HEK293 (cell line): Measurements from ENCODE around the gene ANO2.
A peak's percentile ranks its signal among the peaks of the same experiment; 100 is the strongest.

Source experiments
- CTCF ChIA-PET: fragments of 350-600 bp; formaldehyde crosslinking; extraction: SDS; loops from one replicate; lab custom pipeline; 2021; ENCODE audit warnings: antibody characterized with exemption; lab: Yijun Ruan, JAX
- POLR2A ChIA-PET: fragments of 300-600 bp; formaldehyde crosslinking; extraction: SDS; loops from one replicate; lab custom pipeline; 2020; ENCODE audit warnings: antibody characterized with exemption, inconsistent platforms; lab: Yijun Ruan, JAX
- H3K27ac ChIP-seq: fragments of 200-500 bp; sonication (Bioruptor generic); 2 replicates; pipeline ENCODE4 v1.5.1; 2014; ENCODE audit warnings: low read depth, low read length, control low read depth, inconsistent platforms; ENCODE audit errors: extremely low read depth
- H3K36me3 ChIP-seq, 2 experiments: fragments of 200-500 bp in 1 of 2; sonication (Bioruptor generic) in 1 of 2; 1 replicate in 1 of 2; 2 replicates in 1 of 2; pipeline ENCODE4 v1.5.1; 2014 to 2017; ENCODE audit warnings: inconsistent platforms in 2 of 2, low read length in 2 of 2; ENCODE audit not compliant: control insufficient read depth in 2 of 2, insufficient read depth in 1 of 2
- H3K4me1 ChIP-seq: fragments of 200-500 bp; sonication (Bioruptor generic); 2 replicates; pipeline ENCODE4 v1.5.1; 2014; ENCODE audit warnings: mild to moderate bottlenecking, low read length, inconsistent platforms; ENCODE audit not compliant: control insufficient read depth, insufficient read depth
- H3K4me3 ChIP-seq: 2 replicates; pipeline ENCODE4 v1.5.1; 2011; ENCODE audit warnings: low read depth, mild to moderate bottlenecking, control low read depth, low read length, moderate library complexity
- H3K9me3 ChIP-seq: fragments of 200-500 bp; sonication (Bioruptor generic); 2 replicates; pipeline ENCODE4 v1.5.1; 2014; ENCODE audit warnings: low read depth, low read length, inconsistent platforms; ENCODE audit not compliant: control insufficient read depth, insufficient read depth
- HOXD13 ChIP-seq: sonication (generic); formaldehyde crosslinking; IDR thresholded peaks from 2 replicates; pipeline ENCODE4 v1.8.0; 2022; ENCODE audit warnings: missing genetic modification reagents, borderline replicate concordance
- KLF16 ChIP-seq: fragments of 450-650 bp; formaldehyde crosslinking; IDR thresholded peaks from 2 replicates; pipeline ENCODE4 v1.5.1; 2017; ENCODE audit warnings: missing biosample characterization, missing genetic modification characterization
- KLF8 ChIP-seq: fragments of 450-650 bp; formaldehyde crosslinking; IDR thresholded peaks from 2 replicates; pipeline ENCODE4 v1.5.1; 2016; ENCODE audit warnings: missing biosample characterization, missing genetic modification characterization
- PRDM2 ChIP-seq: fragments of 450-650 bp; formaldehyde crosslinking; IDR thresholded peaks from 2 replicates; pipeline ENCODE4 v1.5.1; 2016; ENCODE audit warnings: missing biosample characterization, missing genetic modification characterization, borderline replicate concordance
- SP7 ChIP-seq: fragments of 450-650 bp; formaldehyde crosslinking; IDR thresholded peaks from 2 replicates; pipeline ENCODE4 v1.5.1; 2016; ENCODE audit warnings: missing biosample characterization, missing genetic modification characterization
- TRIM28 ChIP-seq: IDR thresholded peaks from 2 replicates; pipeline ENCODE4 v1.6.1; 2011; ENCODE audit warnings: low read length, control low read depth, borderline replicate concordance
- ZNF146 ChIP-seq: fragments of 450-650 bp; formaldehyde crosslinking; IDR thresholded peaks from 2 replicates; pipeline ENCODE4 v1.5.1; 2016; ENCODE audit warnings: missing biosample characterization, missing genetic modification characterization
- ZNF169 ChIP-seq: fragments of 450-650 bp; formaldehyde crosslinking; IDR thresholded peaks from 2 replicates; pipeline ENCODE4 v1.5.1; 2016; ENCODE audit warnings: missing biosample characterization, missing genetic modification characterization
- ZNF174 ChIP-seq: fragments of 450-650 bp; formaldehyde crosslinking; IDR thresholded peaks from 2 replicates; pipeline ENCODE4 v1.5.0; 2017; ENCODE audit warnings: missing biosample characterization, mild to moderate bottlenecking, missing genetic modification characterization
- ZNF175 ChIP-seq: fragments of 450-650 bp; formaldehyde crosslinking; IDR thresholded peaks from 2 replicates; pipeline ENCODE4 v1.5.1; 2016; ENCODE audit warnings: missing biosample characterization, missing genetic modification characterization
- ZNF202 ChIP-seq: fragments of 450-650 bp; formaldehyde crosslinking; IDR thresholded peaks from 2 replicates; pipeline ENCODE4 v1.5.1; 2016; ENCODE audit warnings: missing biosample characterization, missing genetic modification characterization, borderline replicate concordance
- ZNF239 ChIP-seq: fragments of 450-650 bp; formaldehyde crosslinking; IDR thresholded peaks from 2 replicates; pipeline ENCODE4 v1.5.1; 2016; ENCODE audit warnings: missing biosample characterization, missing genetic modification characterization
- ZNF350 ChIP-seq: fragments of 450-650 bp; formaldehyde crosslinking; IDR thresholded peaks from 2 replicates; pipeline ENCODE4 v1.5.0; 2017; ENCODE audit warnings: missing biosample characterization, mild to moderate bottlenecking, missing genetic modification characterization
- ZNF404 ChIP-seq: fragments of 450-650 bp; formaldehyde crosslinking; IDR thresholded peaks from 2 replicates; pipeline ENCODE4 v1.5.1; 2017; ENCODE audit warnings: missing biosample characterization, missing genetic modification characterization
- ZNF521 ChIP-seq: fragments of 450-650 bp; formaldehyde crosslinking; IDR thresholded peaks from 2 replicates; pipeline ENCODE4 v1.5.1; 2017; ENCODE audit warnings: missing biosample characterization, mild to moderate bottlenecking, missing genetic modification characterization
- ZNF549 ChIP-seq: fragments of 450-650 bp; IDR thresholded peaks from 2 replicates; pipeline ENCODE4 v1.5.1; 2018; ENCODE audit warnings: missing biosample characterization, missing genetic modification characterization, mild to moderate bottlenecking, inconsistent platforms, moderate library complexity
- ZNF600 ChIP-seq: fragments of 450-650 bp; formaldehyde crosslinking; IDR thresholded peaks from 2 replicates; pipeline ENCODE4 v1.5.1; 2016; ENCODE audit warnings: missing biosample characterization, missing genetic modification characterization
- ZNF626 ChIP-seq: fragments of 450-650 bp; sonication (Bioruptor Pico); formaldehyde crosslinking; IDR thresholded peaks from 2 replicates; pipeline ENCODE4 v1.5.1; 2018; ENCODE audit warnings: missing biosample characterization, missing genetic modification characterization, inconsistent platforms
- ZNF654 ChIP-seq: fragments of 450-650 bp; formaldehyde crosslinking; IDR thresholded peaks from 2 replicates; pipeline ENCODE4 v1.5.1; 2016; ENCODE audit warnings: low read depth, missing biosample characterization, missing genetic modification characterization
- ZNF830 ChIP-seq: fragments of 450-650 bp; IDR thresholded peaks from 2 replicates; pipeline ENCODE4 v1.5.0; 2018; ENCODE audit warnings: missing biosample characterization, missing genetic modification characterization, low read depth, mild to moderate bottlenecking, moderate library complexity
- TF ChIP-seq, protein P1 (sequence below): fragments of 450-650 bp; formaldehyde crosslinking; IDR thresholded peaks from 2 replicates; pipeline ENCODE4 v1.5.1; 2016; ENCODE audit warnings: missing biosample characterization, missing genetic modification characterization
- TF ChIP-seq, protein P2 (sequence below): fragments of 450-650 bp; formaldehyde crosslinking; IDR thresholded peaks from 2 replicates; pipeline ENCODE4 v1.5.1; 2016; ENCODE audit warnings: missing biosample characterization, missing genetic modification characterization

ANO2 gene

GRCh38 chr12:5944688-5945070, 380 bp downstream of the ANO2 start (continued):
- TF ChIP-seq, protein P1, sequence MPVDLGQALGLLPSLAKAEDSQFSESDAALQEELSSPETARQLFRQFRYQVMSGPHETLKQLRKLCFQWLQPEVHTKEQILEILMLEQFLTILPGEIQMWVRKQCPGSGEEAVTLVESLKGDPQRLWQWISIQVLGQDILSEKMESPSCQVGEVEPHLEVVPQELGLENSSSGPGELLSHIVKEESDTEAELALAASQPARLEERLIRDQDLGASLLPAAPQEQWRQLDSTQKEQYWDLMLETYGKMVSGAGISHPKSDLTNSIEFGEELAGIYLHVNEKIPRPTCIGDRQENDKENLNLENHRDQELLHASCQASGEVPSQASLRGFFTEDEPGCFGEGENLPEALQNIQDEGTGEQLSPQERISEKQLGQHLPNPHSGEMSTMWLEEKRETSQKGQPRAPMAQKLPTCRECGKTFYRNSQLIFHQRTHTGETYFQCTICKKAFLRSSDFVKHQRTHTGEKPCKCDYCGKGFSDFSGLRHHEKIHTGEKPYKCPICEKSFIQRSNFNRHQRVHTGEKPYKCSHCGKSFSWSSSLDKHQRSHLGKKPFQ (tag by site-specific recombination), result no peak
- TF ChIP-seq ZNF175 (tag by site-specific recombination), result no peak
- 0 out of 2 replicates have a peak, but pooled peaks have one; percentile 12 for TF ChIP-seq ZNF146 (tag by site-specific recombination)
- 0 out of 2 replicates have a peak, but pooled peaks have one; percentile 15 for TF ChIP-seq KLF8 (tag by site-specific recombination)
- TF ChIP-seq, protein P2, sequence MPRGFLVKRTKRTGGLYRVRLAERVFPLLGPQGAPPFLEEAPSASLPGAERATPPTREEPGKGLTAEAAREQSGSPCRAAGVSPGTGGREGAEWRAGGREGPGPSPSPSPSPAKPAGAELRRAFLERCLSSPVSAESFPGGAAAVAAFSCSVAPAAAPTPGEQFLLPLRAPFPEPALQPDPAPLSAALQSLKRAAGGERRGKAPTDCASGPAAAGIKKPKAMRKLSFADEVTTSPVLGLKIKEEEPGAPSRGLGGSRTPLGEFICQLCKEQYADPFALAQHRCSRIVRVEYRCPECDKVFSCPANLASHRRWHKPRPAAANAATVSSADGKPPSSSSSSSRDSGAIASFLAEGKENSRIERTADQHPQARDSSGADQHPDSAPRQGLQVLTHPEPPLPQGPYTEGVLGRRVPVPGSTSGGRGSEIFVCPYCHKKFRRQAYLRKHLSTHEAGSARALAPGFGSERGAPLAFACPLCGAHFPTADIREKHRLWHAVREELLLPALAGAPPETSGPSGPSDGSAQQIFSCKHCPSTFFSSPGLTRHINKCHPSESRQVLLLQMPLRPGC (tag by site-specific recombination), result no peak
- no peak for TF ChIP-seq ZNF350 (tag by site-specific recombination)
- no peak for TF ChIP-seq ZNF202 (tag by site-specific recombination)
- TF ChIP-seq ZNF626 (tag by site-specific recombination), result no peak

- Histone ChIP-seq H3K4me3 (no peak overlapping the region), H3K9me3 (no peaks in the 10 kb centered on the region), H3K4me1 (0 out of 2 replicates have a peak, but pooled peaks cover 2% of the 10 kb centered on the region), H3K36me3 (no peaks in the 10 kb centered on the region), H3K27ac (no peak overlapping the region)
- POLR2A ChIA-PET, result no interaction called here
- TF ChIP-seq ZNF654 (tag by site-specific recombination) (no peak), KLF16 (no peak)
- TF ChIP-seq, all 188 proteins: peak for 0
- CTCF ChIA-PET, result no interaction called here
These were observed 1.0 kb downstream of the ANO2 start for GRCh38 chr12:5944053-5944452.

DNA sequence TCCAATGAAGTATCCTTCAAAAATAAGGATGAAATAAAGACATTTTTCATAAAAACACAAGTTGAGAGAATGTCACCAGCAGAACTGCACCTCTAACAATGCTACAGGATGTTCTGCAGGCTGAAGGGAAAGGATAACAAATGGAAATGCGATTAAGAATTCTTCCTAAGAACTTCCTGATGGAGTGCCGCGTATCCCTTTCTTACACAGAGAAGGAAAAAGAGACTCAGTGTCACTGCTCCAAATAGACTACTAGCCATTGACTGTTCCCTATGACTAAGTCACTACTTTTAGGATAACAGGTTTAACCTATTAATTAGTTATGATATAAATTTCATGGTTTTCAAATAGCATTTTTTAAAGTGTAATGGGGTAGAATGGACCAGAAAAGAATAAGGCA, 3.2 kb downstream of the ANO2 start:
- POLR2A ChIA-PET, result no interaction called here
- CTCF ChIA-PET, result no interaction called here
- no peaks in the 10 kb centered on the region for H3K36me3 ChIP-seq

More for the DNA sequence above, 3.2 kb downstream of the ANO2 start:
- Histone ChIP-seq H3K4me1 (0 out of 2 replicates have a peak, but pooled peaks cover 2% of the 10 kb centered on the region), H3K27ac (no peak overlapping the region), H3K9me3 (no peaks in the 10 kb centered on the region), H3K4me3 (no peak overlapping the region)
- TF ChIP-seq PRDM2 (tag by site-specific recombination) (no peak), SP7 (tag by site-specific recombination) (no peak), ZNF174 (no peak), ZNF521 (tag by site-specific recombination) (no peak), ZNF830 (tag by site-specific recombination) (no peak), ZNF169 (no peak), TRIM28 (no peak), HOXD13 (CRISPR knock-in tag) (no peak), ZNF404 (tag by site-specific recombination) (no peak), ZNF600 (tag by site-specific recombination) (no peak), ZNF549 (tag by site-specific recombination) (no peak), ZNF239 (tag by site-specific recombination) (no peak)
